Measurements from ENCODE around the gene SLC6A17.

DNA sequence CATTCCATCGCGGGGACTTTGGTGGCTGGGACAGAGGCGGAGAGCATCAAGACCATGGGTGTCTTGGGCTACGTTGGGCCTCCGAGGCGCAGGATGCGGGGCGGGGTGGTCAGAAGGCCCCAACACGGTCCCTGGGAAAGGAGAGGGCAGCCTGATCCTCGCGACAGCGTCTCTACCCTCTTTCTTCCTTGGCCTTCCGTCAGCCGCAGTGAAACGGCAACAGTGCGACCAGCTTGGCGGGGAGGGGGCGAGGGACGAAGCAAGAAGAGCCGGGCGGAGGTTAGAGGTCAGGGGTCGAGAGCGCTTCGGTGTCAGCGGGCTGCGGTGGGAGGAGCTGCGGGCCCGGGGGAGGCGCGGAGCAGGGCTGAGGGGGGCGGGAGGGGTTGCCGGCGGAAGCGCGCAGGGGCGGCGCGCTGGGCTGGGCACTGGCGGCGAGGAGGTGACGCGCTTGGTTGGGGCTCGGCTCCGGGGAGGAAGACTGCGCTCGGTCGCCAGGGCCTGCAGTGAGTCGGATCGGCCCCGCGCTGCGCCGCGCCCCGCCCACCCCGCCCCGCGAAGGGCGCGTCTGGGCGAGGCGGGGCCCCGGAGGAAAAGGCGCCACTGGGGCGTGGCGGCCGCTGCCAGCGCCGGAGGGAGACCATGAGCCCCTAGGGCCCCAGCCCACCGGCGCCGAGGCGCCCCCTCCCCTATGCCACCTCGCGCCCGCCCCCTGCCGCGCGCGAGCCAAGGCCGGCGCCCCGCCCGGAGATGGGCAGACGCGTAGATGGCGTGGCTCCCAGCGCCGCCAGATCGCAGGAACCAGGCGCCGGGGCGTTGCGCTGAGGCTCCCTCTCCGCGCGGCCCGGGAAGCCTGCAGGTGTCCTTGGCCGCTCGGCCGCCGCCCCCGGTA is 59.7 kb downstream of the SLC6A17 start, which contains the start of gene KCNC4:
- no peak for TF ChIP-seq SMAD3 (CRISPR knock-in tag; conservative IDR thresholded peaks at IDR 0.05)
- TF ChIP-seq, protein P1, sequence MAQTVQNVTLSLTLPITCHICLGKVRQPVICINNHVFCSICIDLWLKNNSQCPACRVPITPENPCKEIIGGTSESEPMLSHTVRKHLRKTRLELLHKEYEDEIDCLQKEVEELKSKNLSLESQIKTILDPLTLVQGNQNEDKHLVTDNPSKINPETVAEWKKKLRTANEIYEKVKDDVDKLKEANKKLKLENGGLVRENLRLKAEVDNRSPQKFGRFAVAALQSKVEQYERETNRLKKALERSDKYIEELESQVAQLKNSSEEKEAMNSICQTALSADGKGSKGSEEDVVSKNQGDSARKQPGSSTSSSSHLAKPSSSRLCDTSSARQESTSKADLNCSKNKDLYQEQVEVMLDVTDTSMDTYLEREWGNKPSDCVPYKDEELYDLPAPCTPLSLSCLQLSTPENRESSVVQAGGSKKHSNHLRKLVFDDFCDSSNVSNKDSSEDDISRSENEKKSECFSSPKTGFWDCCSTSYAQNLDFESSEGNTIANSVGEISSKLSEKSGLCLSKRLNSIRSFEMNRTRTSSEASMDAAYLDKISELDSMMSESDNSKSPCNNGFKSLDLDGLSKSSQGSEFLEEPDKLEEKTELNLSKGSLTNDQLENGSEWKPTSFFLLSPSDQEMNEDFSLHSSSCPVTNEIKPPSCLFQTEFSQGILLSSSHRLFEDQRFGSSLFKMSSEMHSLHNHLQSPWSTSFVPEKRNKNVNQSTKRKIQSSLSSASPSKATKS (CRISPR knock-in tag; IDR thresholded peaks at IDR 0.05) = no peak
- TF ChIP-seq, protein P2, sequence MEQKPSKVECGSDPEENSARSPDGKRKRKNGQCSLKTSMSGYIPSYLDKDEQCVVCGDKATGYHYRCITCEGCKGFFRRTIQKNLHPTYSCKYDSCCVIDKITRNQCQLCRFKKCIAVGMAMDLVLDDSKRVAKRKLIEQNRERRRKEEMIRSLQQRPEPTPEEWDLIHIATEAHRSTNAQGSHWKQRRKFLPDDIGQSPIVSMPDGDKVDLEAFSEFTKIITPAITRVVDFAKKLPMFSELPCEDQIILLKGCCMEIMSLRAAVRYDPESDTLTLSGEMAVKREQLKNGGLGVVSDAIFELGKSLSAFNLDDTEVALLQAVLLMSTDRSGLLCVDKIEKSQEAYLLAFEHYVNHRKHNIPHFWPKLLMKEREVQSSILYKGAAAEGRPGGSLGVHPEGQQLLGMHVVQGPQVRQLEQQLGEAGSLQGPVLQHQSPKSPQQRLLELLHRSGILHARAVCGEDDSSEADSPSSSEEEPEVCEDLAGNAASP (IDR thresholded peaks at IDR 0.05) = no peak
- TF ChIP-seq MAFK (IDR thresholded peaks at IDR 0.05; ENCODE audit: low read length) = no peak
- TF ChIP-seq ZC3H4 (CRISPR knock-in tag; IDR thresholded peaks at IDR 0.05; ENCODE audit: borderline replicate concordance) = no peak

All from K562 (cell line).